Activated CD8-positive, alpha-beta T cell treated with anti-CD3 and anti-CD28 coated beads for 36 hours (primary cell): ENCODE measurements around the gene OLFM1. TPM values are rescaled to one million over a fixed set of nuclear protein-coding genes. Genes with fewer than 3 reads are reported as not detected.

Experiments used
- ATAC-seq: fragments of 200-7000 bp; cut with Tn5 transposase; one replicate; pipeline ENCODE4 v1.10.0; 2021; ENCODE audit warnings: mild to moderate bottlenecking, moderate library complexity
- CTCF ChIA-PET: fragments of 350-600 bp; sonication (Branson Sonifier 250); formaldehyde crosslinking; loops from one replicate; lab custom pipeline; 2021; ENCODE audit warnings: antibody characterized with exemption; lab: Charles Lee
- POLR2A ChIA-PET: fragments of 350-600 bp; sonication (Branson Sonifier 250); formaldehyde crosslinking; loops from one replicate; lab custom pipeline; 2021; ENCODE audit warnings: antibody characterized with exemption; lab: Charles Lee
- DNase-seq: peaks from one replicate; pipeline ENCODE4 v3.0.0-alpha.2; 2020
- H3K27ac Mint-ChIP-seq: one replicate; pipeline ENCODE4 v1.8.0; 2021; ENCODE audit warnings: mild to moderate bottlenecking, mixed read lengths
- H3K27me3 Mint-ChIP-seq: one replicate; pipeline ENCODE4 v1.8.0; 2021; ENCODE audit warnings: mixed read lengths
- H3K36me3 Mint-ChIP-seq: one replicate; pipeline ENCODE4 v1.8.0; 2021; ENCODE audit warnings: low read depth, mixed read lengths
- H3K4me1 Mint-ChIP-seq: one replicate; pipeline ENCODE4 v1.8.0; 2021; ENCODE audit warnings: low read depth, mixed read lengths
- H3K4me3 Mint-ChIP-seq: one replicate; pipeline ENCODE4 v1.8.0; 2021; ENCODE audit warnings: mild to moderate bottlenecking, moderate library complexity, mixed read lengths
- H3K9me3 Mint-ChIP-seq: one replicate; pipeline ENCODE4 v1.8.0; 2021; ENCODE audit warnings: mixed read lengths
- intact Hi-C: fragments of 100-400 bp; cut with micrococcal nuclease; formaldehyde crosslinking; loops from one replicate; pipeline ENCODE4 v1.10.0; 2022
- total RNA-seq, 2 experiments: library from RNA; stranded (reverse); gene quantifications; one replicate each; pipeline ENCODE4 v1.2.3, GENCODE V29; 2021
- TF ChIP-seq, protein P1 (sequence below): fragments of 200-600 bp; IDR thresholded peaks from one replicate; pipeline ENCODE4 v1.8.0; 2022; ENCODE audit warnings: antibody characterized with exemption, mild to moderate bottlenecking

Gene OLFM1
- not detected for total RNA-seq

DNA sequence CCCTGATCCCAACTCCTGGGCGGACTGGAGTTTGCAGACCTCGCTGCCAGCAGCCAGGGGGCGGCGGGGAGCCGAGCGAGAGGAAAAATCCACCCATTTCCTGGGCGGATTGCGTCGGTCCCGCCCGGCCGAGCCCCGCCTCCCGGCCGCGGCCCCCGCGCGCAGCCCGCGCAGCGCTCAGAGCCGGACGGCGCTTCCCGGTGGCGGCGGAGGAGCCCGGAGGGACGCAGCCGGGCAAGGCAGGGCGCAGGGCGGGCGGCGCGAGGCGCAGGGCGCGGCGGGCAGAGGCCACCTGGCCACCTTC lies at the start of gene OLFM1:
TSS of gene OLFM1 (plus strand) at position 180 of the 304 bp plus-strand sequence. CDS start 322 bp downstream, outside the sequence.
- H3K27me3 Mint-ChIP-seq = peaks cover 46% of the 10 kb centered on the region
- ChIA-PET CTCF (interaction anchor here (2.2 kb wide), 1 partner anchor 326 kb away, joined by 8 read pairs; no protein-coding TSS in a partner anchor), POLR2A (no interaction called here)
- intact Hi-C loops = loop anchor here (5.0 to 10.0 kb wide), 2 partner anchors 255 to 327 kb away; no protein-coding TSS in a partner anchor
- no peaks in the 10 kb centered on the region for H3K9me3 Mint-ChIP-seq
- TF ChIP-seq, protein P1, sequence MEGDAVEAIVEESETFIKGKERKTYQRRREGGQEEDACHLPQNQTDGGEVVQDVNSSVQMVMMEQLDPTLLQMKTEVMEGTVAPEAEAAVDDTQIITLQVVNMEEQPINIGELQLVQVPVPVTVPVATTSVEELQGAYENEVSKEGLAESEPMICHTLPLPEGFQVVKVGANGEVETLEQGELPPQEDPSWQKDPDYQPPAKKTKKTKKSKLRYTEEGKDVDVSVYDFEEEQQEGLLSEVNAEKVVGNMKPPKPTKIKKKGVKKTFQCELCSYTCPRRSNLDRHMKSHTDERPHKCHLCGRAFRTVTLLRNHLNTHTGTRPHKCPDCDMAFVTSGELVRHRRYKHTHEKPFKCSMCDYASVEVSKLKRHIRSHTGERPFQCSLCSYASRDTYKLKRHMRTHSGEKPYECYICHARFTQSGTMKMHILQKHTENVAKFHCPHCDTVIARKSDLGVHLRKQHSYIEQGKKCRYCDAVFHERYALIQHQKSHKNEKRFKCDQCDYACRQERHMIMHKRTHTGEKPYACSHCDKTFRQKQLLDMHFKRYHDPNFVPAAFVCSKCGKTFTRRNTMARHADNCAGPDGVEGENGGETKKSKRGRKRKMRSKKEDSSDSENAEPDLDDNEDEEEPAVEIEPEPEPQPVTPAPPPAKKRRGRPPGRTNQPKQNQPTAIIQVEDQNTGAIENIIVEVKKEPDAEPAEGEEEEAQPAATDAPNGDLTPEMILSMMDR = peak; percentile 28
- H3K36me3 Mint-ChIP-seq = no peaks in the 10 kb centered on the region
- no peak within 1 kb of the TSS for H3K4me3 Mint-ChIP-seq
- H3K4me1 Mint-ChIP-seq = peaks cover 3% of the 10 kb centered on the region
- DNase-seq = peak; percentile 59
- H3K27ac Mint-ChIP-seq = no peak within 1 kb of the TSS
- ATAC-seq = peak; percentile 71

DNA sequence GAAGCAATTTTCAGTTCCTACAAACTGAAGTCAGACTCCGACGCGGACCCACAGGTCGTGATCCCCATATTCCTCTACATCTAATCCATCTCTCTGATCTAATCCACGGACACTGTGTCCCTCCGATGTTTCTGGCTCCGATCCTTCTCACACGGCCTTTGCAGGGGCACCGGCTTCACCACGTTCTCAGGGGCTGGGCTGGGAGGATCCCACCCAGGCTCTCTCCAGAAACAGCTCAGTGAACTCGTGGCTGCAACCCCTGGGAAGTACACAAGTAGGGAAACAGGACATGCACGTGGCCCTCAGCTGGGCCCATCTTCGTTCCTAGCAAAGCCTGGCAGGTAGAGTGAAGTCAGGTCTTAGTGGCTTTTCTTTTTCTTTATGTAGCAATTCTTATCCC lies 49.1 kb upstream of the OLFM1 start:
- intact Hi-C loops = no loop called here
- peaks cover 3% of the 10 kb centered on the region for H3K27me3 Mint-ChIP-seq
- POLR2A ChIA-PET = no interaction called here
- no peak overlapping the region for H3K4me3 Mint-ChIP-seq
- no peaks in the 10 kb centered on the region for H3K9me3 Mint-ChIP-seq
- no peaks in the 10 kb centered on the region for H3K4me1 Mint-ChIP-seq
- CTCF ChIA-PET = no interaction called here
- ATAC-seq = no peak
- DNase-seq = no peak
- no peak overlapping the region for H3K27ac Mint-ChIP-seq
- TF ChIP-seq, protein P1 = no peak
- no peaks in the 10 kb centered on the region for H3K36me3 Mint-ChIP-seq

DNA sequence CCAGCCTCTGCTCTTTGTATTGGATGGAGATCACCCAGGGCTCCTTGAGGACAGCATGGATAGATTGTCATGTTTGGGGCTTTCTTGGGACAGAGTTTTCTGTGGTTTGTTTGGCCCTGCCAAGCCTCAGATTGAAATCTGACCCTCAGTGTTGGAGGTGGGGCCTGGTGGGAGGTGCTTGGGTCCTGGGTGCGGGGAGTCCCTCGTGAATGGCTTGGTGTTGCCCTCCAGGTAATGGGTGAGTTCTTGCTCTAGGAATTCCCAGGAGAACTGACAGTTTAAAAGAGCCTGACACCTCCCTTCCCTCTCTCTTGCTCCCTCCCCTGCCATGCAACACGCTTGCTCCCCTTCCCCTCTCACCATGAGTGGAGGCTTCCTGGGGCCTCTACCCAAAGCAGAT lies 48.6 kb upstream of the OLFM1 start:
- no peaks in the 10 kb centered on the region for H3K4me1 Mint-ChIP-seq
- POLR2A ChIA-PET = no interaction called here
- TF ChIP-seq, protein P1 = no peak
- CTCF ChIA-PET = no interaction called here
- ATAC-seq (no peak), DNase-seq (no peak)
- H3K4me3 Mint-ChIP-seq = no peak overlapping the region
- peaks cover 3% of the 10 kb centered on the region for H3K27me3 Mint-ChIP-seq
- no peaks in the 10 kb centered on the region for H3K36me3 Mint-ChIP-seq
- no peaks in the 10 kb centered on the region for H3K9me3 Mint-ChIP-seq
- no peak overlapping the region for H3K27ac Mint-ChIP-seq
- intact Hi-C loops = no loop called here

DNA sequence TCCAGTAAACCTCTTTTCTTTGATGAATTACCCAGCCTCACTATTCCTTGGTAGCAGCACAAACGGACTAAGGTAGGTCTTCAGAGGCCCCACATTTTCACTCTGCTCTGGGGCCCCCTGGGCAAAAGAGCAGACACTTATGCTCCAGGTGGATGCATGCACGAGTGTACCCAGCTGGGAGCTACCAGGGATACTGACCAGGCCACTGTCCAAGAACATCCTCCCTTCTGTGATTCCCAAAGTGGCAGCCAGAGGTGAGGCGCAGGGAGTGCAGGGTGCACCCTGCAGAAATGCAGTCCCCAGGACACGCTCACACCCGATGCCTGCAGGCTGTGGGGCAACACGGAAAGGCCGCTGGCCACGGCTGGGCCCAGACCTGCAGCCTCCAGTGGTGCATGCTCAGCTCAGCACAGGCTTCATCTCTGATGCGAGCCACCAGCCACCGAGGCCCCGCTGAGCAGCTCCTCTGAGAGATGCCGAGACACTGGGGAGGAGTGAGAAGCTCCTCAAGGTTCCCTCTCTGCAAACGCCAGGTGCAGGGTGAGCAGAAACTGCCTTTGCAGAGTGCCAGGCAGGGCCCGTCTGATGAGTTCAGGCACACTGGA lies 48.1 kb upstream of the OLFM1 start:
- H3K27me3 Mint-ChIP-seq = peaks cover 3% of the 10 kb centered on the region
- TF ChIP-seq, protein P1 = no peak
- intact Hi-C loops = no loop called here
- ChIA-PET POLR2A (no interaction called here), CTCF (no interaction called here)
- DNase-seq (no peak), ATAC-seq (no peak)
- no peaks in the 10 kb centered on the region for H3K36me3 Mint-ChIP-seq
- no peaks in the 10 kb centered on the region for H3K4me1 Mint-ChIP-seq
- H3K9me3 Mint-ChIP-seq = no peaks in the 10 kb centered on the region
- no peak overlapping the region for H3K27ac Mint-ChIP-seq
- H3K4me3 Mint-ChIP-seq = no peak overlapping the region

DNA sequence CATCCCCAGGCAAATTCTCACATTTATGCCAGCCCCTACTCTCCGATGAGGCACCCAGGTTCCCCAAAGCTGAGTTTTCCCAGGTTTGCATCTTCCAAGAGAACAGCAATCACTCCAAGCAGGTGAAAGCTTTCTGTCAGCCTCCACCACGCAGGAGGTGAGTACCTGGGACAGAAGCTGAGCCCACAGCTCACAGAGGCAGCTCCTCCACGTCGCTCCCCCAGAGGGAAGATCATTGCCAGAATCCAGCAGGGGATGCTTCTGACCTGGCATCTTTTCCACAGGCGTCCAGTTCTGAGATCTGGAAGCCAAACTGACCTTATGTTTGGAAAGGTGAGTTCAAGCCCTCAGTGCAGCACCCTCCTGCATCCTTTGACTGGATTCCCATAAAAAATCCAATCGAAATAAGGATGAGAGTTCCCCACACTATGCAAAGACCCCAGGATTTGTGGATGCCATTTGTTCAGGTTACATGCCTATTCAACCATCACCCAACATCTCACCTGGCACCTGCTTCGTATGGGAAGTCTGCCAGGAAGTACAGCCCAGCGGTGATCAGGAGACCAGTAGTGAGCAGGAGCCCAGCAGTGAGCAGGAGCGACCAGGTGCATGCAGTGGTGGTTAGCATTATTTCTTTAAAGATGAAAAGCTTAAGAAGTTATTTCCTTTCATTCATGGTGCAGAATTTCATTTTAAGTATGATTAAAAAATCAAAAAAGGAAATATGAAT lies 47.4 kb upstream of the OLFM1 start:
- no peaks in the 10 kb centered on the region for H3K36me3 Mint-ChIP-seq
- intact Hi-C loops = no loop called here
- no peaks in the 10 kb centered on the region for H3K27me3 Mint-ChIP-seq
- no peak overlapping the region for H3K27ac Mint-ChIP-seq
- H3K4me3 Mint-ChIP-seq = no peak overlapping the region
- POLR2A ChIA-PET = no interaction called here
- DNase-seq = no peak
- no peak for ATAC-seq
- H3K4me1 Mint-ChIP-seq = no peaks in the 10 kb centered on the region
- CTCF ChIA-PET = no interaction called here
- H3K9me3 Mint-ChIP-seq = no peaks in the 10 kb centered on the region
- TF ChIP-seq, protein P1 = no peak
